H9 (cell line): Measurements from ENCODE around the gene GCGR. TPM values are rescaled to one million over a fixed set of nuclear protein-coding genes. Genes with fewer than 3 reads are reported as not detected.

Experiments
- DNase-seq: peaks from one replicate; pipeline ENCODE4 v3.0.0-alpha.2; 2017
- H2AFZ ChIP-seq: one replicate; pipeline ENCODE4 v1.6.1; 2013; ENCODE audit warnings: mild to moderate bottlenecking, low read length, control low read depth, moderate library complexity
- H2AK5ac ChIP-seq: 2 replicates; pipeline ENCODE4 v1.6.1; 2013; ENCODE audit warnings: low read length, control low read depth, mixed read lengths; ENCODE audit not compliant: insufficient read length
- H2BK120ac ChIP-seq: one replicate; pipeline ENCODE4 v1.6.1; 2013; ENCODE audit warnings: low read depth, mild to moderate bottlenecking, low read length, control low read depth, inconsistent platforms; ENCODE audit not compliant: poor library complexity, severe bottlenecking
- H2BK12ac ChIP-seq: 2 replicates; pipeline ENCODE4 v1.6.1; 2013; ENCODE audit warnings: low read length, control low read depth, mixed read lengths, low read depth; ENCODE audit not compliant: insufficient read length
- H2BK15ac ChIP-seq: 2 replicates; pipeline ENCODE4 v1.6.1; 2013; ENCODE audit warnings: low read depth, low read length, control low read depth
- H2BK20ac ChIP-seq: one replicate; pipeline ENCODE4 v1.6.1; 2013; ENCODE audit warnings: low read depth, mild to moderate bottlenecking, low read length, control low read depth, inconsistent platforms; ENCODE audit not compliant: poor library complexity, severe bottlenecking
- H2BK5ac ChIP-seq: 2 replicates; pipeline ENCODE4 v1.6.1; 2013; ENCODE audit warnings: low read length, control low read depth, mixed read lengths; ENCODE audit not compliant: insufficient read length
- H3K14ac ChIP-seq: 2 replicates; pipeline ENCODE4 v1.6.1; 2013; ENCODE audit warnings: low read length, control low read depth; ENCODE audit not compliant: insufficient read depth
- H3K18ac ChIP-seq: 2 replicates; pipeline ENCODE4 v1.6.1; 2013; ENCODE audit warnings: low read depth, mild to moderate bottlenecking, mixed read lengths, low read length, control low read depth; ENCODE audit not compliant: insufficient read length
- H3K23ac ChIP-seq: 2 replicates; pipeline ENCODE4 v1.6.1; 2013; ENCODE audit warnings: low read length, control low read depth, mixed read lengths, low read depth; ENCODE audit not compliant: insufficient read length
- H3K23me2 ChIP-seq: 2 replicates; pipeline ENCODE4 v1.6.1; 2013; ENCODE audit warnings: low read depth, mild to moderate bottlenecking, mixed read lengths, low read length, control low read depth; ENCODE audit not compliant: insufficient read length, poor library complexity, severe bottlenecking
- H3K27ac ChIP-seq: 2 replicates; pipeline ENCODE4 v1.5.1; 2013; ENCODE audit warnings: low read length, control low read depth, mixed read lengths, low read depth; ENCODE audit not compliant: insufficient read length
- H3K27me3 ChIP-seq: 2 replicates; pipeline ENCODE4 v1.6.1; 2013; ENCODE audit warnings: low read length, control low read depth, inconsistent platforms; ENCODE audit not compliant: insufficient read depth
- H3K4ac ChIP-seq: 2 replicates; pipeline ENCODE4 v1.6.1; 2013; ENCODE audit warnings: low read depth, mild to moderate bottlenecking, control low read depth, inconsistent platforms, low read length, moderate library complexity
- H3K4me1 ChIP-seq: 2 replicates; pipeline ENCODE4 v1.6.1; 2013; ENCODE audit warnings: low read length, control low read depth, inconsistent platforms; ENCODE audit not compliant: insufficient read depth
- H3K4me2 ChIP-seq: 2 replicates; pipeline ENCODE4 v1.6.1; 2013; ENCODE audit warnings: low read length, control low read depth, mixed read lengths; ENCODE audit not compliant: insufficient read length, insufficient read depth
- H3K56ac ChIP-seq: 2 replicates; pipeline ENCODE4 v1.6.1; 2013; ENCODE audit warnings: low read depth, mild to moderate bottlenecking, mixed read lengths, low read length, control low read depth; ENCODE audit not compliant: insufficient read length
- H3K79me1 ChIP-seq: 2 replicates; pipeline ENCODE4 v1.6.1; 2013; ENCODE audit warnings: low read depth, mild to moderate bottlenecking, moderate library complexity, low read length, control low read depth, inconsistent platforms; ENCODE audit not compliant: insufficient read depth, poor library complexity, severe bottlenecking
- H3K79me2 ChIP-seq: 2 replicates; pipeline ENCODE4 v1.6.1; 2013; ENCODE audit warnings: low read length, control low read depth, inconsistent platforms; ENCODE audit not compliant: insufficient read depth
- H3K9ac ChIP-seq: 2 replicates; pipeline ENCODE4 v1.6.1; 2013; ENCODE audit warnings: low read length, control low read depth, mixed read lengths; ENCODE audit not compliant: insufficient read length; ENCODE audit errors: extremely low read depth
- H3K9me3 ChIP-seq: one replicate; pipeline ENCODE4 v1.6.1; 2013; ENCODE audit warnings: low read depth, low read length, inconsistent platforms; ENCODE audit not compliant: control insufficient read depth
- H3T11ph ChIP-seq: one replicate; pipeline ENCODE4 v1.6.1; 2013; ENCODE audit warnings: mild to moderate bottlenecking, low read length, control low read depth, inconsistent platforms
- H4K20me1 ChIP-seq: one replicate; pipeline ENCODE4 v1.6.1; 2013; ENCODE audit not compliant: control insufficient read depth, insufficient read length, insufficient read depth
- H4K5ac ChIP-seq: 2 replicates; pipeline ENCODE4 v1.6.1; 2013; ENCODE audit warnings: low read depth, mild to moderate bottlenecking, mixed read lengths, low read length, control low read depth; ENCODE audit not compliant: insufficient read length
- H4K8ac ChIP-seq: replicated peaks from 2 replicates; pipeline ENCODE4 v1.6.1; 2013; ENCODE audit warnings: low read length, control low read depth, mixed read lengths, low read depth; ENCODE audit not compliant: insufficient read length
- H4K91ac ChIP-seq: 2 replicates; pipeline ENCODE4 v1.6.1; 2013; ENCODE audit warnings: low read depth, mild to moderate bottlenecking, moderate library complexity, mixed read lengths, low read length, control low read depth; ENCODE audit not compliant: insufficient read length
- H3K27ac Mint-ChIP-seq, 3 experiments: 2 replicates in 2 of 3; 3 replicates in 1 of 3; pipeline ENCODE4 v1.8.0; 2020 to 2021; ENCODE audit warnings: mixed read lengths in 3 of 3, mild to moderate bottlenecking in 1 of 3, moderate library complexity in 1 of 3
- H3K27me3 Mint-ChIP-seq: 2 replicates; pipeline ENCODE4 v1.8.0; 2021; ENCODE audit warnings: low read depth, mild to moderate bottlenecking, moderate library complexity, mixed read lengths
- H3K36me3 Mint-ChIP-seq, 3 experiments: 2 replicates in 2 of 3; 3 replicates in 1 of 3; pipeline ENCODE4 v1.8.0; 2020 to 2021; ENCODE audit warnings: low read depth in 3 of 3, mixed read lengths in 3 of 3; ENCODE audit not compliant: insufficient read depth in 1 of 3
- H3K4me1 Mint-ChIP-seq, 2 experiments: 2 replicates each; pipeline ENCODE4 v1.8.0; 2020; ENCODE audit warnings: mixed read lengths in 2 of 2
- H3K4me3 Mint-ChIP-seq, 2 experiments: 2 replicates in 1 of 2; 3 replicates in 1 of 2; pipeline ENCODE4 v1.8.0; 2020 to 2021; ENCODE audit warnings: mild to moderate bottlenecking in 2 of 2, mixed read lengths in 2 of 2, moderate library complexity in 1 of 2
- H3K9me3 Mint-ChIP-seq, 2 experiments: 2 replicates in 1 of 2; 3 replicates in 1 of 2; pipeline ENCODE4 v1.8.0; 2020; ENCODE audit warnings: mild to moderate bottlenecking in 2 of 2, mixed read lengths in 2 of 2, moderate library complexity in 1 of 2
- WGBS: extraction: QIAGEN DNeasy Blood & Tissue Kit; methylation state at CpG from one replicate; pipeline ENCODE4 v1.1.7; 2013; ENCODE audit warnings: missing lambda C conversion rate, low lambda C conversion rate, mixed read lengths; ENCODE audit not compliant: insufficient read length; ENCODE audit errors: extremely low coverage; 5-methylcytosine and 5-hydroxymethylcytosine counted together
- total RNA-seq: library from RNA; stranded (reverse); gene quantifications from 2 replicates; pipeline ENCODE4 v1.2.1, GENCODE V29; 2021
- TF ChIP-seq, protein P1 (sequence below): fragments of 200-600 bp; sonication (generic); conservative IDR thresholded peaks from 3 replicates; pipeline ENCODE4 v1.8.0; 2021; ENCODE audit warnings: antibody characterized with exemption, mild to moderate bottlenecking

The GCGR gene
- total RNA-seq, 1 experiment from 2014 or later: 0.24 TPM

DNA sequence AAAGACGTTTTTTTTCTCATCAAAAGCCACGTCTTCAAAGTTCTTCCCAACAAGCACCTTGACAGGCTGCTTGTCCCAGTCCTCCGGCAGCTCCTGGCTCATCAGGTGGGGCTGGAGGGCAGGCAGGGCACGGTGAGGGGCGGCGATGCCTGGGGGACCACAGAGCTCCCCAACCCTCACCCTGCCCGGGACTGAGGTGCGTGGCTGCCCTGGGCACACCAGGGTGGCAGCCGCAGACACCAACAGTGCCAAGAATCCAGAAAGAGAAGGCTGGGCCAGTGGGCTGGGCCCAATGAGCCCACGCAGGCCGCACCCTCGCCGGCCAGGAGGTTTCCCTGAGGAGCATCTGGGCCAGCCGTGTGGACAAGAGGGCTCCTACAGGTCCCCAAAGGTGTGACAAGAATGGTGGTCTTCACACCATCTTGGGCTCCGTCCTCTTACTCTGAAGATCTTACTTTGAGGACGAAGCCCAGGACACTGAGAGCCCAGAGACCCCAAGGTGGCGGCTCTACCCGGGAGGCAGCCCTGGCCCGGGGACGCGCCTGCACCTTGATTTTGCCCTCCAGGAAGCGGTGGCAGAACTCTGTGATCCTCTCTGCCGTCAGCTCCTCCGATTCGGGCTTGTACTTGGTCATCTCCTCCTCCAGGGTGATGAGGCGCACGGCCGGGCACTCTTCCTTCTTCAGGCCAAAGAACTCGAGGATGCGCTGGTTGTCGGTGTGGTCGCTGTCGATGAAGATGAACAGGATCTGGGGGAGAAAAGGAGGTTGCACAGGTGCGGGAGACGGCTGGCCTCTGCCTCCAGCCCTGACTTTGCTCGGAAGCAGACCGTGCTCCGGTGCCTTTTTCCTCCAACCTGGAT is 42.2 kb downstream of the GCGR start:
- H2AFZ ChIP-seq: no peak overlapping the region
- H3K4me1 ChIP-seq: no peaks in the 10 kb centered on the region
- H3K27ac ChIP-seq: no peak overlapping the region
- TF ChIP-seq, protein P1, sequence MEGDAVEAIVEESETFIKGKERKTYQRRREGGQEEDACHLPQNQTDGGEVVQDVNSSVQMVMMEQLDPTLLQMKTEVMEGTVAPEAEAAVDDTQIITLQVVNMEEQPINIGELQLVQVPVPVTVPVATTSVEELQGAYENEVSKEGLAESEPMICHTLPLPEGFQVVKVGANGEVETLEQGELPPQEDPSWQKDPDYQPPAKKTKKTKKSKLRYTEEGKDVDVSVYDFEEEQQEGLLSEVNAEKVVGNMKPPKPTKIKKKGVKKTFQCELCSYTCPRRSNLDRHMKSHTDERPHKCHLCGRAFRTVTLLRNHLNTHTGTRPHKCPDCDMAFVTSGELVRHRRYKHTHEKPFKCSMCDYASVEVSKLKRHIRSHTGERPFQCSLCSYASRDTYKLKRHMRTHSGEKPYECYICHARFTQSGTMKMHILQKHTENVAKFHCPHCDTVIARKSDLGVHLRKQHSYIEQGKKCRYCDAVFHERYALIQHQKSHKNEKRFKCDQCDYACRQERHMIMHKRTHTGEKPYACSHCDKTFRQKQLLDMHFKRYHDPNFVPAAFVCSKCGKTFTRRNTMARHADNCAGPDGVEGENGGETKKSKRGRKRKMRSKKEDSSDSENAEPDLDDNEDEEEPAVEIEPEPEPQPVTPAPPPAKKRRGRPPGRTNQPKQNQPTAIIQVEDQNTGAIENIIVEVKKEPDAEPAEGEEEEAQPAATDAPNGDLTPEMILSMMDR: no peak
- no peak overlapping the region for H2AK5ac ChIP-seq
- no peak overlapping the region for H3K23ac ChIP-seq
- no peak overlapping the region for H3K9ac ChIP-seq
- H3K79me2 ChIP-seq: no peaks in the 10 kb centered on the region
- no peak overlapping the region for H4K5ac ChIP-seq
- no peak overlapping the region for H3K4me3 Mint-ChIP-seq
- no peak overlapping the region for H2BK5ac ChIP-seq
- H2BK120ac ChIP-seq: no peak overlapping the region
- no peaks in the 10 kb centered on the region for H3K9me3 Mint-ChIP-seq
- no peaks in the 10 kb centered on the region for H3K27me3 ChIP-seq
- H4K8ac ChIP-seq: no peak overlapping the region
- no peak overlapping the region for H4K91ac ChIP-seq
- H3T11ph ChIP-seq: no peak overlapping the region
- H3K56ac ChIP-seq: no peak overlapping the region
- H2BK20ac ChIP-seq: no peak overlapping the region
- peaks cover 21 to 61% (median 44%) of the 10 kb centered on the region in 3 experiments; a peak in 6 of 7 replicates for H3K36me3 Mint-ChIP-seq
- DNase-seq: no peak
- H2BK15ac ChIP-seq: no peak overlapping the region
- no CpG with 5 or more reads among the region's 38 CpGs for WGBS
- no peaks in the 10 kb centered on the region for H3K79me1 ChIP-seq
- no peak overlapping the region for H3K4ac ChIP-seq
- no peak overlapping the region for H2BK12ac ChIP-seq
- no peaks in the 10 kb centered on the region for H4K20me1 ChIP-seq
- H3K9me3 ChIP-seq: no peaks in the 10 kb centered on the region
- no peaks in the 10 kb centered on the region for H3K27me3 Mint-ChIP-seq
- no peak overlapping the region for H3K14ac ChIP-seq
- H3K4me1 Mint-ChIP-seq: no peaks in the 10 kb centered on the region
- H3K18ac ChIP-seq: no peak overlapping the region
- no peaks in the 10 kb centered on the region for H3K23me2 ChIP-seq
- H3K4me2 ChIP-seq: no peak overlapping the region
- no peak overlapping the region for H3K27ac Mint-ChIP-seq
